Aorta (tissue), 5 donors: ENCODE results near the gene KCNQ4. TPM values are rescaled to one million over a fixed set of nuclear protein-coding genes. Genes with fewer than 3 reads are reported as not detected.

Experiments used
- ATAC-seq: fragments of 200-7000 bp; cut with Tn5 transposase; one replicate; pipeline ENCODE4 v1.9.1; 2022; ENCODE audit warnings: moderate library complexity; ENCODE audit not compliant: low FRiP score
- DNase-seq, 2 donors: peaks; one replicate each; pipeline ENCODE4 v3.0.0-alpha.2; 2020
- H3K27ac ChIP-seq, 2 donors: one replicate each; pipeline ENCODE4 v1.5.1; 2013; ENCODE audit warnings: low read length in 2 of 2, mild to moderate bottlenecking in 2 of 2, moderate library complexity in 2 of 2, control low read depth in 1 of 2, inconsistent platforms in 1 of 2, low read depth in 1 of 2
- H3K27me3 ChIP-seq, 2 donors: one replicate each; pipeline ENCODE4 v1.6.1; 2013; ENCODE audit warnings: control low read depth in 1 of 2, low read length in 1 of 2, mild to moderate bottlenecking in 1 of 2, moderate library complexity in 1 of 2; ENCODE audit not compliant: insufficient read depth in 2 of 2, control insufficient read depth in 1 of 2
- H3K36me3 ChIP-seq, 2 donors: one replicate each; pipeline ENCODE4 v1.6.1; 2013; ENCODE audit warnings: control low read depth in 1 of 2, low read length in 1 of 2, mild to moderate bottlenecking in 1 of 2; ENCODE audit not compliant: insufficient read depth in 2 of 2, control insufficient read depth in 1 of 2
- H3K4me1 ChIP-seq, 2 donors: one replicate each; pipeline ENCODE4 v1.6.1; 2013; ENCODE audit warnings: low read length in 2 of 2, control low read depth in 1 of 2, mild to moderate bottlenecking in 1 of 2, moderate library complexity in 1 of 2; ENCODE audit not compliant: insufficient read depth in 2 of 2, control insufficient read depth in 1 of 2
- H3K4me3 ChIP-seq, 2 donors: one replicate each; pipeline ENCODE4 v1.5.1; 2013; ENCODE audit warnings: low read length in 2 of 2, control low read depth in 1 of 2, mild to moderate bottlenecking in 1 of 2
- H3K9me3 ChIP-seq: one replicate; pipeline ENCODE4 v1.6.1; 2013; ENCODE audit warnings: mild to moderate bottlenecking, low read length; ENCODE audit not compliant: control insufficient read depth
- WGBS, 2 donors: extraction: QIAGEN DNeasy Blood & Tissue Kit; methylation state at CpG; one replicate each; pipeline ENCODE4 v1.1.7; 2013; 5-methylcytosine and 5-hydroxymethylcytosine counted together
- intact Hi-C, 2 donors: fragments of 100-400 bp; cut with DNase I; formaldehyde crosslinking; loops; one replicate each; pipeline versions ENCODE4 v1.14.2 to v1.15.0; 2022
- microRNA-seq, 2 donors: library from miRNA; unstranded; fragments of <30 nt; microRNA quantifications; one replicate each; pipeline ENCODE4 v1.2.0, GENCODE V29; 2020
- polyA plus RNA-seq, 2 donors: library from polyadenylated mRNA; stranded (reverse); fragments of 200-250 nt; gene quantifications; one replicate each; pipeline ENCODE4 v1.2.3, GENCODE V29; 2013
- total RNA-seq, 2 donors: library from RNA; stranded (reverse); fragmentation: NEBNext Ultra II Directional; extraction: Animal tissue kit (Norgen Biotek cat#: 25700); gene quantifications; one replicate each; pipeline ENCODE4 v1.2.1, GENCODE V29; 2021
- donor health status: healthy with polysubstance abuse.
- donor health status: Bipolar disorder and iron deficiency.
- donor health status: DM: no; HTN: no; CAD: no.
- donor health status: DM: no; HTN: no; CAD: no.
- donor health status: DM: yes; HTN: yes; CAD: no.

Gene KCNQ4
- total and polyA plus RNA-seq, 4 donors = 0.88 to 10.0 (median 7.9) TPM

DNA sequence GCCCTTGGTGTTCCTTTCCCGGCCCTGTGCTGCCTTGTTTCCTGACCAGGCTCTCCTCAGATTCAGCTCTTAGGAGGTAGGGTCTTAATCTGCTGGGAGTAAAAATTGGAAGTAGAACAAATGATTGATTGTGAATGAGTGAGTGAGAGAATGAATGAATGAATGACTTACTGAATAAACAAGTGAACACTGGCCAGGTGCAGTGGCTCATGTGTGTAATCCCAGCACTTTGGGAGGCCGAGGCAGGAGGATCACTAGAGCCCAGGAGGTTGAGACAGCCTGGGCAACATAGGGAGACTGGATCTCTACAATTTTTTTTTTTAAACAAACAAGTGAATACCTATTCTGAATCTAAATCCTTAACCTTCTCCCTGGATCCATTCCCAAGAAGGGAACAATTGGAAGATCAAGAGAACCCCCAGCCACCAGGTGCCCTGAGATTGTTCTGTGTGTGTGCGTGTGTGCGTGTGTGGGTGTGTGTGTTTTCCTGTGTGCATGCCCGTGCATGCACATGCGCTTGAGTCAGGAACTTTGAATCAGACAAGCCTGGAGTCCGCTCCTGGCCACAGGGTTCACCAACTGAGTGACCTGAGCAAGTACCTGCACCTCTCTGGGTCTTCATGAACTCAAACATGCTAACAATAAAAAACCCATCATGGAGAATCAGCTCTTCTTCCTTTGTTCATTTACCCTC is 102.9 kb downstream of the KCNQ4 start:
- DNase-seq (no peak), ATAC-seq (no peak)
- Histone ChIP-seq H3K27ac (no peak overlapping the region), H3K9me3 (no peaks in the 10 kb centered on the region), H3K4me1 (no peaks in the 10 kb centered on the region), H3K36me3 (no peaks in the 10 kb centered on the region), H3K27me3 (no peaks in the 10 kb centered on the region), H3K4me3 (no peak overlapping the region)
- WGBS, 2 donors = 88 to 96% methylated on average over 7 of the region's 7 CpGs
- intact Hi-C loops = no loop called here

DNA sequence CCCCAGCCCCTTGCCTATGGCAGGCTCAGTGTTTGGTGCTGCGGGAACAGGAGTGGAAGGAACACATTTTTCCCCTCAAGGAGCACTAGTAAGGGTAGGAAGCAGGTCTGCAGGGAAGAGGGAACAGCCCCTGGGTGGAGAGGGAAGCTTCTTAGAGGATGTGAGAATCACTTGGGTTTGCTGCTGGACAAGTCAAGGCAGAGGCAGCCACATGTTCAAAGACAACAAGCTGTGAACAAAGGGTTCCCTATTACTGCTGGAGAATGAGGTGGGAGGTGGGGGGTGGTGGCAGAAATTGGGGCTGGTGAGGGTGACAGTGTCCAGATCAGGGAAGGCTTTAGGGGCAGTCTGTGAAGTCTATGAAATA is 103.4 kb downstream of the KCNQ4 start:
- WGBS, 2 donors = 95 to 96% methylated on average over 1 of the region's 1 CpG
- ATAC-seq (no peak), DNase-seq (no peak)
- intact Hi-C loops = no loop called here
- no peak overlapping the region for H3K4me3 ChIP-seq
- H3K9me3 ChIP-seq = no peaks in the 10 kb centered on the region
- H3K4me1 ChIP-seq = no peaks in the 10 kb centered on the region
- no peak overlapping the region for H3K27ac ChIP-seq
- no peaks in the 10 kb centered on the region for H3K27me3 ChIP-seq
- H3K36me3 ChIP-seq = no peaks in the 10 kb centered on the region

DNA sequence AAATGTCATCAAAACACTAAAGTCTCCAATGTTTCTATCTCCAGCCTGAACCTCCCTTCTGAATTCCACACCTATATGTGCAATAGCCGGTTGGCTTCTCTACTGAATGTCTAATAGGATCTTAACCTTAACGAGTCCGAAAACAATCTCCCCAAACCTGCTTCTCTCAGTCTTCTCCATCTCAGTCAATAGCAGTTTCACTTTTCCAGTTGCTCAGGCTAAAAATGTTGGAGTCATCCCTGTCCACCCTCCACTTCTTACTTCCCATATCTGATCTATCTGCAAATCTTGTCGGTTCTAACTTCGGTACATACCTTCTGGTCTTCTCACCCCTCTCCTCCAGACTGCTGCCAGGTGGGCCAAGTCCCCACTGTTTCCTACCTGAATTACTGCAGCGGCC is 104.1 kb downstream of the KCNQ4 start:
- no peak for ATAC-seq
- Histone ChIP-seq H3K36me3 (no peaks in the 10 kb centered on the region), H3K4me3 (no peak overlapping the region), H3K27me3 (no peaks in the 10 kb centered on the region), H3K27ac (no peak overlapping the region), H3K4me1 (no peaks in the 10 kb centered on the region), H3K9me3 (no peaks in the 10 kb centered on the region)
- no peak for DNase-seq
- 95 to 97% methylated on average over 6 of the region's 6 CpGs for WGBS, 2 donors
- intact Hi-C loops = no loop called here

Small RNAs within 50 kb of the gene (microRNA-seq; reads per million reads assigned to microRNA genes)
- gene MIR30C1 (19.9 to 34.6 reads per million in 2 donors), gene MIR30E (1,989 to 2,041 reads per million in 2 donors)

Other genes with a start within 250 kb of the KCNQ4 start
- gene RIMS3, start 118.1 kb upstream of the KCNQ4 start, total RNA-seq = 10 to 100 TPM; 16.7 to 18.3 TPM
- gene RIMS3, start 118.1 kb upstream of the KCNQ4 start, polyA plus RNA-seq = 1 to 10 TPM; 4.9 to 6.2 TPM
- gene NFYC, start 92.1 kb upstream of the KCNQ4 start, total RNA-seq = 10 to 100 TPM; 39.1 to 56.4 TPM
- 10 to 100 TPM; 21.3 to 36.2 TPM for gene NFYC, start 92.1 kb upstream of the KCNQ4 start, polyA plus RNA-seq
- gene CITED4, start 78.6 kb downstream of the KCNQ4 start, total RNA-seq = 10 to 100 TPM; 13.2 to 19.0 TPM
- 10 to 100 TPM in 1 of 2 donors, 1 to 10 TPM in 1; 4.0 to 13.5 TPM for gene CITED4, start 78.6 kb downstream of the KCNQ4 start, polyA plus RNA-seq
- 10 to 100 TPM; 29.9 to 60.6 TPM for gene CTPS1, start 195.9 kb downstream of the KCNQ4 start, total RNA-seq
- 10 to 100 TPM; 26.7 to 60.2 TPM for gene CTPS1, start 195.9 kb downstream of the KCNQ4 start, polyA plus RNA-seq
- gene SLFNL1, start 237.9 kb downstream of the KCNQ4 start, total RNA-seq = 1 to 10 TPM in 1 of 2 donors, under 1 TPM in 1; 0.69 to 1.0 TPM
- gene SLFNL1, start 237.9 kb downstream of the KCNQ4 start, polyA plus RNA-seq = under 1 TPM; 0.38 to 0.51 TPM